Ovary (tissue), 9 donors: Measurements from ENCODE around the gene ITFG1. TPM values are rescaled to one million over a fixed set of nuclear protein-coding genes. Genes with fewer than 3 reads are reported as not detected.

Experiments used
- polyA plus RNA-seq, 2 donors: library from polyadenylated mRNA; stranded (reverse); fragments of 200-250 nt in 1 of 2; fragments of 350-450 nt in 1 of 2; fragmentation: Illumina TruSeq in 1 of 2; extraction: RNeasy Lipid Tissue Mini Kit (QIAGEN cat#74804) in 1 of 2; gene quantifications; one replicate each; pipeline ENCODE4 v1.2.3, GENCODE V29; 2013 to 2014
- small RNA-seq: library from RNA; depleted of rRNA; stranded (forward); fragments of <200 nt; gene quantifications from one replicate; pipeline ENCODE3, GENCODE V24; 2016
- total RNA-seq, 7 donors: library from RNA; depleted of rRNA in 2 of 7; stranded (reverse); fragments of >200 nt in 2 of 7; fragmentation: NEBNext Ultra II Directional in 3 of 7; extraction: Animal tissue kit (Norgen Biotek cat#: 25700) in 3 of 7; gene quantifications; one replicate each; pipeline versions ENCODE4 v1.1.0 to v1.2.4, GENCODE V29; 2016 to 2023
- donor health status: DM: no; HTN: no; CAD: no; lungs with moderate emphysema.
- donor health status: DM: no; HTN: no; CAD: no.
- donor health status: Bipolar disorder and iron deficiency.
- donor health status: DM: yes; HTN: yes; CAD: no.
- donor health status: DM: no; HTN: no; CAD: no.
- donor health status: DM: yes; HTN: yes; CAD: no.

The ITFG1 gene
- total and polyA plus RNA-seq, 9 donors: 34.4 to 123 (median 40.2) TPM

Small RNA genes lying within 50 kb of the gene (small RNA-seq; reads per million reads assigned to genes)
- gene RF00019: not detected
- not detected for gene RNA5SP425

Other genes starting within 250 kb of the ITFG1 start
- 10 to 100 TPM; 55.1 to 86.6 (median 70.1) TPM for gene PHKB, start 268 bp upstream of the ITFG1 start, total RNA-seq
- 10 to 100 TPM; 16.5 to 44.0 TPM for gene PHKB, start 268 bp upstream of the ITFG1 start, polyA plus RNA-seq